HG03432 (cell line): ENCODE data around the gene CATSPER3.

ENCODE experiments used
- ATAC-seq: cut with Tn5 transposase; IDR thresholded peaks from one replicate; pipeline ENCODE4 v1.9.1; 2021; ENCODE audit warnings: mild to moderate bottlenecking, moderate library complexity; ENCODE audit not compliant: unreplicated experiment

The CATSPER3 gene

GRCh38 chr5:135029477-135030122 lies 61.9 kb downstream of the CATSPER3 start:
- no peak for ATAC-seq

- ATAC-seq: no peak
Measured at GRCh38 chr5:135030123-135030955, 62.6 kb downstream of the CATSPER3 start.

- ATAC-seq: no peak
Measured at GRCh38 chr5:135030956-135031812, 63.5 kb downstream of the CATSPER3 start.

GRCh38 chr5:135031813-135032694 lies 64.3 kb downstream of the CATSPER3 start:
- ATAC-seq: no peak

- ATAC-seq: no peak
Measured at GRCh38 chr5:135032695-135032998, 64.9 kb downstream of the CATSPER3 start.

- peak; percentile 20 for ATAC-seq
Measured at GRCh38 chr5:135032999-135033861, 65.5 kb downstream of the CATSPER3 start.

- peak; percentile 25 for ATAC-seq
Measured at GRCh38 chr5:135033901-135034235, 66.2 kb downstream of the CATSPER3 start, which contains the start of gene PITX1. PITX1 (minus strand) TSS chr5:135034228; CDS start chr5:135033881, 347 bp downstream.

GRCh38 chr5:135034236-135034962 lies 66.7 kb downstream of the CATSPER3 start:
- peak; percentile 31 for ATAC-seq

GRCh38 chr5:135034963-135035677 lies 67.4 kb downstream of the CATSPER3 start:
- no peak for ATAC-seq

GRCh38 chr5:135035678-135036030 lies 67.9 kb downstream of the CATSPER3 start:
- ATAC-seq: no peak

GRCh38 chr5:135036405-135036804 lies 68.7 kb downstream of the CATSPER3 start:
- ATAC-seq: no peak

- no peak for ATAC-seq
Measured at GRCh38 chr5:135037519-135038204, 70.0 kb downstream of the CATSPER3 start.

GRCh38 chr5:135038205-135038812 lies 70.6 kb downstream of the CATSPER3 start:
- ATAC-seq: no peak

- no peak for ATAC-seq
Measured at GRCh38 chr5:135038813-135039270, 71.1 kb downstream of the CATSPER3 start.

GRCh38 chr5:135039271-135040033 lies 71.7 kb downstream of the CATSPER3 start:
- no peak for ATAC-seq

GRCh38 chr5:135040034-135040332 lies 72.3 kb downstream of the CATSPER3 start:
- no peak for ATAC-seq
